GM10248 (cell line): ENCODE measurements around the gene KCNE1.
A peak's percentile ranks its signal among the peaks of the same experiment; 100 is the strongest.

Experiments used
- CTCF ChIA-PET: fragments of 300-600 bp; sonication (Branson Sonifier 250); formaldehyde crosslinking; extraction: SDS; loops from one replicate; lab custom pipeline; 2021; ENCODE audit warnings: antibody characterized with exemption; lab: Yijun Ruan, JAX
- POLR2A ChIA-PET: fragments of 350-650 bp; sonication (Branson Sonifier 250); formaldehyde crosslinking; extraction: SDS; loops from one replicate; lab custom pipeline; 2020; ENCODE audit warnings: antibody characterized with exemption; lab: Yijun Ruan, JAX
- DNase-seq: peaks from one replicate; pipeline ENCODE4 v3.0.0; 2012; ENCODE audit errors: extremely low spot score
- TF ChIP-seq, protein P1 (sequence below): IDR thresholded peaks from 2 replicates; pipeline ENCODE4 v1.5.1; 2012; ENCODE audit warnings: mild to moderate bottlenecking, low read depth; ENCODE audit errors: extremely low read depth, missing control alignments, control extremely low read depth

The KCNE1 gene

DNA sequence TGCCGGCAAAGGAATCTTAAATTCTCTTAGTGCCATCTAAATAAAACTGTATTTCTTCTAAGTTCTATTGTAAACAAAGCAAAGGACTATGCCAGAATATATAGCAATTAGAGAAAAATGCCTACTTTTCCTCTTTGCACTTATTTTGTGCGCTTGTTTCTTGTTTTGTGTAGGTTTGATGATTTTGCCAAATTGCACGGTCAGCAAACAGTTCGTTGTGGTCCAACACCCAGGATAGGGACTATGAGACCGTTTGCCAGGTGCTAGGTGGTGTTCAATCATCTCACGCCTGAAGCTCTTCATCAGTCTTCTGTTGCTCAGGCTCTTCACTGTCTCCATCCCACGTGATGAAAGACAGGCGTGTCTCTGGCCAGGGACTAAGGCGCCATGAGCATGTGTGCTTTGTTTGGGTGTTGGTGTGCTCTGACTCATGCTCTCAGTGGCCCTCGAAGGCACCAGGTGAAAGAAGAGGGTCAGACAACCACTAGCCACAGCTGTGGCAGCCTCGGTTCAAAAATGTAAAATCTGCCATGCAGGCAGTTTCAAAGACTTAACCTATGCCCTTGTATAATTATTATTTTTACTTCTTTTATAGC lies 36.9 kb upstream of the KCNE1 start:
- no peak for DNase-seq
- ChIA-PET POLR2A (no interaction called here), CTCF (interaction anchor here (1.0 to 2.8 kb wide), 2 partner anchors 10 to 54 kb away, joined by 3 to 8 read pairs; no protein-coding TSS in a partner anchor)
- TF ChIP-seq, protein P1, sequence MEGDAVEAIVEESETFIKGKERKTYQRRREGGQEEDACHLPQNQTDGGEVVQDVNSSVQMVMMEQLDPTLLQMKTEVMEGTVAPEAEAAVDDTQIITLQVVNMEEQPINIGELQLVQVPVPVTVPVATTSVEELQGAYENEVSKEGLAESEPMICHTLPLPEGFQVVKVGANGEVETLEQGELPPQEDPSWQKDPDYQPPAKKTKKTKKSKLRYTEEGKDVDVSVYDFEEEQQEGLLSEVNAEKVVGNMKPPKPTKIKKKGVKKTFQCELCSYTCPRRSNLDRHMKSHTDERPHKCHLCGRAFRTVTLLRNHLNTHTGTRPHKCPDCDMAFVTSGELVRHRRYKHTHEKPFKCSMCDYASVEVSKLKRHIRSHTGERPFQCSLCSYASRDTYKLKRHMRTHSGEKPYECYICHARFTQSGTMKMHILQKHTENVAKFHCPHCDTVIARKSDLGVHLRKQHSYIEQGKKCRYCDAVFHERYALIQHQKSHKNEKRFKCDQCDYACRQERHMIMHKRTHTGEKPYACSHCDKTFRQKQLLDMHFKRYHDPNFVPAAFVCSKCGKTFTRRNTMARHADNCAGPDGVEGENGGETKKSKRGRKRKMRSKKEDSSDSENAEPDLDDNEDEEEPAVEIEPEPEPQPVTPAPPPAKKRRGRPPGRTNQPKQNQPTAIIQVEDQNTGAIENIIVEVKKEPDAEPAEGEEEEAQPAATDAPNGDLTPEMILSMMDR, result no peak

DNA sequence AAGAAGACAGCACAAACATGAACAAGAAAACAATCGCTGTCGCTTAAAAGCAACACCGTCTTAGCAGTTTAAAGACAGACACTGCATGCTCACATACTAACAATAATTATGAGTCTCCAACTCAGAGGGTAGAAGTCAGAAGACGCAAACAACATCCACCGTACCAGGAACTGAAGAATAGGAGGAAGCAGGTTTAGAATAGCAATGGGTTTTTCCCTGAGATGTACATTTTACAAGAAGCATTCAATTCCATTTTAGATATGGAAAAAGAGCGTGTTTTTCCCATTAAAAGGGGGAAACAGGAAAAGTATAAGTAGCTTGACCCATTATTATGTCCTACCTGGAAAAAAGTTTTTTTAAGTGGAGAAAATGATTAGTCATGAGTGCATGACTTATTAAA lies 34.5 kb upstream of the KCNE1 start:
- ChIA-PET CTCF (interaction anchor here (1.0 to 2.0 kb wide), 5 partner anchors 8 to 85 kb away, joined by 3 to 6 read pairs (median 6); no protein-coding TSS in a partner anchor), POLR2A (no interaction called here)
- no peak for DNase-seq
- TF ChIP-seq, protein P1, result no peak

DNA sequence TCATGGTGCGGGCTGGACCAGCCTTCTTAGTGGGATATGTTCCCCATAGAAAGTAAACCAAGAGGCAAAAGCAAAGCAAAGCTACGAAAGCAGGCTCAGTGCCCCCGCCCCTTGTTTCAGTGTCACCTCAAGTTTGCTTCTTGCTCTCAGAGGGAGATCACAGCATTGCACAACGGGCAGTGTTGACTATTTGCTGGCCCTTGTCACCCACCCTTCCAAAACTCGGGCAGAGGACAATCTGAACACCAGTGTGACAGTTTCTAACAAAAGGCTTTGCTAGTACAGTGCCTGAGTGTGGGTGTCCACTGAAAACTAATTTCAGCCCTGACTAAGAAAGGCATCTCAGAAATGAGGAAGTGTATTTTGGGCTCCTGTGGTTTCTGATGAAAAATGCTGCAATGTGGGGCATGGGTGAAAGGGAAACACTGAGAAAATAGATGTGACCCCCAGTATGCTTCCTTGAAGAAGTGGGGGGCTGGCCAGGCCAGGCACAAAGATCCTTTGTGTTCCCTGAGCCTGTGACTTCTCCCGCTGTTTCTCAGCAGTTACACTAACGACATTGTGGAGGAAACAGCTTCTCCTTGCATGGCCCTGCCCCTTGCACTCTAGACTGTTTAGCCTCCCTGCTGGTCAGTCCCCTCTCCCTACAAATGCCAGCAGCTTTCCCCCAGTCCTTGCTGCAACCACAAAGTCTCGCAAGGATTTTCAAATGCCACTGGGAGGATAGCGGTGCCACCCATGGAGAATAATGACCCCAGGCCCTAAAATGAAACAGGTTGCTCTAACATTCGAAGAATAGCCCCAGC lies 33.3 kb upstream of the KCNE1 start:
- CTCF ChIA-PET, result interaction anchor here (1.8 to 2.9 kb wide), 5 partner anchors 9 to 57 kb away, joined by 4 to 10 read pairs (median 6); no protein-coding TSS in a partner anchor
- DNase-seq, result peak; percentile 80
- TF ChIP-seq, protein P1, result no peak
- POLR2A ChIA-PET, result no interaction called here

DNA sequence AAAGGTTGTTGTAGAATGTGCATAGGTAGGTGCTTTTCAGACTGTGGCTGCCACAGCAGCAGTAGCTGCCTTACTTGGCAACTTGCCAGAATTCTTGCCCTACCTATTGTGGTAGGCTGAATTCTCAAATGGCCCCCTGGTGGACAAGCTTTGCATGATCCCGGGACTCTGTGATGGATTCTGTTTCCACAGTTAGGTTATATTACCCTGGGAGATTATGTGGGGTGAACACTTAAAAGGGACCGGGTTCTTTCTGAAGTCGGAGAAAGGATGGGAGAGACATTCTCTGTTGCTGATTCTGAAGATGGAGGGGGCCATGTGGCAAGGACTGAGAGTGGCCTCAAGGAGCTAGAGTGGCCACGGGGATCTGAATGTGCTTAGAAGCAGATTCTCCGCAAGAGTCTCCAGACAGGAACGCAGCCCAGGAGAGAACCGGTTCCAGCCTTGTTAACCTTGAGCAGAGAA lies 32.1 kb upstream of the KCNE1 start:
- no peak for DNase-seq
- TF ChIP-seq, protein P1, result no peak
- ChIA-PET CTCF (interaction anchor here (0.9 to 2.9 kb wide), 8 partner anchors 11 to 181 kb away, joined by 3 to 10 read pairs (median 4); no protein-coding TSS in a partner anchor), POLR2A (interaction anchor here (0.8 kb wide), 1 partner anchor 22 kb away, joined by 3 read pairs; no protein-coding TSS in a partner anchor)

DNA sequence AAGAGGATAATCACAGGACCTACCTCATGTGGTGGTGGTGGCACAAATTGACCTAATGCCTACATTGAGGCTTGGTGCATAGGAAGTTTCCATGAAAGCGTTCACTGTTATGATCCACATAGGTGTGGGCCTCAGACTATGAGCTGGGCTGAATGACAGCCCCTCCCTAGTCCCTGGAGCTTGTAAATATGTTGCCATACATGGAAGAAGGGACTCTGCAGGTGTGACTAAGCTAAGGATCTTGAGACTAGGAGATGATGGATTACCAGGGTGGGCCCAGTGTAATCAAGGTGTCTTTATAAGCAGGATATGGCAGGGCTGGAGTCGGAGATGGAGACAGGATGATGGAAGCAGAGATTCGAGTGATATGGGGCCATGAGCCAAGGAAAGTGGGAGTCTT lies 31.0 kb upstream of the KCNE1 start:
- CTCF ChIA-PET, result interaction anchor here (0.9 to 2.9 kb wide), 8 partner anchors 9 to 180 kb away, joined by 3 to 10 read pairs (median 4); no protein-coding TSS in a partner anchor
- POLR2A ChIA-PET, result interaction anchor here (0.8 kb wide), 1 partner anchor 21 kb away, joined by 3 read pairs; no protein-coding TSS in a partner anchor
- DNase-seq, result no peak

More for the DNA sequence above, 31.0 kb upstream of the KCNE1 start:
- TF ChIP-seq, protein P1, result no peak
